Lung microvascular endothelial cell (primary cell): ENCODE results near the gene OGT. TPM values are rescaled to one million over a fixed set of nuclear protein-coding genes. Genes with fewer than 3 reads are reported as not detected.
"Not testable (repeated sequence)": the region's sequence is repeated elsewhere in the genome, so short reads cannot be mapped to it uniquely, and the experiment has no call there.

Source experiments
- DNase-seq, 2 donors: peaks; one replicate each; pipeline versions ENCODE4 v3.0.0 to v3.0.0-alpha.2; 2010; ENCODE audit warnings: low read depth in 2 of 2
- total RNA-seq: library from RNA; depleted of rRNA; stranded (reverse); fragments of >200 nt; gene quantifications from 2 replicates; pipeline ENCODE4 v1.2.1, GENCODE V29; 2014

Gene OGT
- total RNA-seq, 1 donor from 2014 or later, result 83.1 TPM

DNA sequence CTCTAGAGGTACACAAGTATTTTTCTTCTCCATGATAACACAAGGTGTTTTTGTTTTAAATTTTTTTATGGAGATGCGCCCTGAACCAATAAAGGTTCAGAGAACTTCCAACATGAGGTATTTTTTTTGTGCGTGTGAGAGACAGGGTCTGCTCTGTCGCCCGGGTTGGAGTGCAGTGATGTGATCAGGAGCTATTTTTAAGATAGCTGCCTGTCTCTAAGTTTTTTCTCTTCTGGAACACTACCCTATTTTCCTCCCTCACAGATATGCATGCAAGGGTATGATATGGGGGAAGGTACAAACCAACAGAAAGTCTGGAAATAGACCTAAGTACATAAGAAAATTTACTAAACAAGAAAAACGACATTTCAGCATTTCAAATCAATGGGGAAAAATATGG is 48.3 kb downstream of the OGT start:
- no peak for DNase-seq

DNA sequence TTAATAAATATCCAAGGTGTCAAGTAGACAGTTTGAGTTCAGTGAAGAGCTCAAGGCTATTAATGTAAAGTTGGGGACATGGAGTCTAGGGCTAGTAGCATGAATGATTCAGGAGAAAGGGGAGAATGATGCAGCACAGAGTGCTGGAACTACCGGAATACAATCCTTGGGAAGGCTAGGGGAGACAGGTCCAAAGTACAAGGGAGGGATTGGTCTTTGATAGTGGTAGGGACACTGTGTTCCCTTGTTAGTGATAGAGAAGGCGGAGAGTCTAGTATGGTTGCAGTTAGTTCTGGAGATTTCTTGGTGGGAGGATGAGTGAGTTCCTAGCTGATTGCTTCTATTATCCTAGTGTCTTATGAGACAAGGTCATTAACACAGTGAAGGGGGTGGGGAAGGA is 54.0 kb downstream of the OGT start:
- DNase-seq, result no peak

DNA sequence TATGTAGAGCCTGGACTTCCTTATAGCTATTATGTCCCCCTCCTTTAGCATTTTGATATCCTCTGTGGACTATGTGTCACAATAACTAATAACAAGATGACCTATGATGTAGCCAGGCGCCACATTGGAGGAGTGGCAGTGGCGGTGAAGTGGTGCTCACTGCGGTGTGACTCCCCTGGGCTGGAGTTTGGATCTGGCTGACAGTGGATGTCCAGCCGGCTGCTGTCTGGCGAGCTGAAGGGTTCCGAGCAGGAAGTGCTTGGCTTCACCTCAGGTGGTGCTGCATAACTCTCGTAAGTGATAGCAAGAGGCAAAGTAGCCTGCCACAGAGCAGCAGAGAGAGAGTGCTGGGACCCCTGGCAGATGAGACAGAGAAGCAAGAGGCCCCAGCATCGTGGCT is 60.3 kb downstream of the OGT start:
- DNase-seq, result not testable (repeated sequence)

DNA sequence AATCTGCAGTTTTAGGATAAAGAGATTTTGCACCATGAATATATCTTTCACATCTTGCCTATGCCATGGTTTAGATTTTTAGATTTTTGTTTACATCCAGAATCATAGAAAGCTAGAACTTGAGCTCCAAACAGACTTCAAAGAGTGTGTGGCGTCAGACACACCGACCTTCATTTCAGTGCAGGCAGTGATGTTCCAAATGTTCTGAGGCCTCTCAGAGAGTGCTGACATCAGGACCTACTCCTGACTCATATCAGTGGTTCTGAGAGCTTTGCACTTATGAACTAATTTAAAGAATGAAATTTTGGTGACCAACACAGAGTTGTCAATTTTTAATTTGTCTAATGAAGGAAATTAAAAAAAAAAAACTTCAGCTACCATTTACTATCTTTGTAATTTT is 67.1 kb downstream of the OGT start:
- no peak for DNase-seq

DNA sequence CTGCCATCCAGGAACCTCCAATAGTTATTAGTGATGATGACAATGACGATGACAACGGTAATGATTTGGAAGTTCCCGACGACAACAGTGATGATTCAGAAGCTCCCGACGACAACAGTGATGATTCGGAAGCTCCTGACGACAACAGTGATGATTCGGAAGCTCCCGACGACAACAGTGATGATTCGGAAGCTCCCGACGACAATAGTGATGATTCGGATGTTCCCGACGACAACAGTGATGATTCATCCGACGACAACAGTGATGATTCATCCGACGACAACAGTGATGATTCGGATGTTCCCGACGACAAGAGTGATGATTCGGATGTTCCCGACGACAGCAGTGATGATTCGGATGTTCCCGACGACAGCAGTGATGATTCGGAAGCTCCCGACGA is 70.7 kb downstream of the OGT start:
- DNase-seq, result no peak

DNA sequence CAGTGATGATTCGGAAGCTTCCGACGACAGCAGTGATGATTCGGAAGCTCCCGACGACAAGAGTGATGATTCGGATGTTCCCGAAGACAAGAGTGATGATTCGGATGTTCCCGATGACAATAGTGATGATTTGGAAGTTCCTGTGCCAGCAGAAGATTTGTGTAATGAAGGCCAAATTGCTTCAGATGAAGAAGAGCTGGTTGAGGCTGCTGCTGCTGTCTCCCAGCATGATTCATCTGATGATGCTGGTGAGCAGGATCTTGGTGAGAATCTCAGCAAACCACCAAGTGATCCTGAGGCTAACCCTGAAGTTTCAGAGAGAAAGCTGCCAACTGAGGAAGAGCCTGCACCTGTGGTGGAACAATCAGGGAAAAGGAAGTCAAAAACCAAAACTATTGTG is 71.2 kb downstream of the OGT start:
- peak in 1 of 2 donors; percentile 41 for DNase-seq

DNA sequence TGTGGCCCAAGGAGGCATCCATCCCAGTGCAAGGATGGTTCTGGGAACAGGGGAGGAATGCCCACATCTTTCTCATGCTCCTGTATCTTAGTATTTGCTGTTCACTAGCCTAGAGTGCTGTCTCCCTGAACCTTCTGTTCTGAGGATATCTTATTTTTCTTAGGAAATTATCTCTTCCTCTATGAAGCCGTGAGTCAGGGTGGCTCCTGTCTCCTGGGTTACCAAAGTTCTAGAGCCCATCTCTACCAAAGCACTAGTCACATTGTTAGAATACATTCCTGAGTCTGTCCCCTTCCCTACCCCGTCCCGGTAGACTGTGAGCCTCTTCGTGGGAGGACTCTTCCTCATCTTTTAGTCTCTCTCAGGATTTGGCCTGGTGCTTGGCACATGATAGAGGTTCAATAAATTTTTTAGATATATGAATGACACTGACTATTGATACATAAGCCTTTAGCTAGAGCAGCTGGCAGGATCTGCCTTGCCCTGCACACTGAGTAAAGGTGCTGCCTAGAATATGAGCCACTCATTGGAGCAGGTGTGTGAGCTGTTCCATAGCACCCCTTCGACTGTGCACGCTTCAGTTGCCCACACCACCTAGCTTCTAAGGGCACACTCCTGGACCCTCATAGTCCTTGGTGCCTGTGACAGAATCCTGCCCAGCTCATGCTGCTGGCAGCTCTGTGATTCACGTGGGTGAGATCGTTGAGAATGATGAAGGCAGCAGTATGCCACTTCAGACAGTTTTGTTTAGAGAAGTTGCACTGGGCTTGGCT is 72.1 kb downstream of the OGT start:
- DNase-seq, result peak in 1 of 2 donors; percentile 53

DNA sequence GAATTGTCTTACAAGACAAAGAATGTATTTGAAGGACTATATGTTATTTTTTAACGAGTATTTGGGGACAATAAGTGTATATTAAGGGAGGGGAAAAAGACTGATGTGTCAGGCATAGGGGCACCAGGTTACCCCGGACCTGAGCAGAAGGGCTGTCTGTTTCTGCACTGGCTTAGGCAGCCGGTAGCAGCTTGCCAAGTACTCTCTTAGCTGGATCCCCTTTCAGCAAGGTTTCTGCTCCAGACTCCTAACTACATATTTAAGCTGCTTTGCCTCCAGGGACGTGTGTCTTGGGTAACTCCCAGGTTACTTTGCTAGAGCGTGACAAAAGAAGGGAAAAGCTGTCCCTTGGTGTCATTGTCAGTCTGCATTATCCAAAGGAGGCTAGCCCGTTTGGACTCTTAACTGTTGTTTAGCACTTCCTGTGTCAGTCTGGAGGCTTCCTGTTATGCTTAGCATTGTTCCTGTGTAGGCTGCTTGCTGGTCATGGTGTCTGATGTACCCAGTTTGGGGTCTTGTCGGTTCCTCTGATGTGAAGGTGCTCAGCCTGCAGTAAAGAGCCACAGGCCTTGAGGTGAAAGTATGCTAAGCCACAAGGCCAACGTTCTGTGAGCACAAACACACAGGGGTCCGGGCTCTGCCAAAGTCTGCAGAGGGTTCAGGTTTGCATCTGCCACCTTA is 73.8 kb downstream of the OGT start:
- DNase-seq, result peak; percentile 20 to 50

DNA sequence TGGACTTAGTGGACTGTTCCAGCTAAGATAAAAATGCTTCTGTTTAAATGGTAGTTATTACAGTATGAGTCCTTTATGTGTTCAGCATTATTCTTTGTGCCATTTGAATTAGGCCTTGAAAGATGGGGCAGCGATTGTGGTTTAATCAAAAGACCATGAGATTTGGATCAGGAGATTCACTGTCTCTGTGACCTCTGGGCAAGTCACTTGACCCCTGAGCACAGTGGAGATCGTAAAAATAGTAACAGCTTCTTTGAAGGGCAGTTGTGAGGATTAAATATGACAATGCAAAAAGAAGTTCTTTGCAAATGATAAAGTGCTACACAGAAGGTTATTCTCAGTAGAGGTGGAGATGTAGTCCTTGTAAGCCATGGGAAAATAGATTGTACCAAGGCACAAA is 74.6 kb downstream of the OGT start:
- no peak for DNase-seq

DNA sequence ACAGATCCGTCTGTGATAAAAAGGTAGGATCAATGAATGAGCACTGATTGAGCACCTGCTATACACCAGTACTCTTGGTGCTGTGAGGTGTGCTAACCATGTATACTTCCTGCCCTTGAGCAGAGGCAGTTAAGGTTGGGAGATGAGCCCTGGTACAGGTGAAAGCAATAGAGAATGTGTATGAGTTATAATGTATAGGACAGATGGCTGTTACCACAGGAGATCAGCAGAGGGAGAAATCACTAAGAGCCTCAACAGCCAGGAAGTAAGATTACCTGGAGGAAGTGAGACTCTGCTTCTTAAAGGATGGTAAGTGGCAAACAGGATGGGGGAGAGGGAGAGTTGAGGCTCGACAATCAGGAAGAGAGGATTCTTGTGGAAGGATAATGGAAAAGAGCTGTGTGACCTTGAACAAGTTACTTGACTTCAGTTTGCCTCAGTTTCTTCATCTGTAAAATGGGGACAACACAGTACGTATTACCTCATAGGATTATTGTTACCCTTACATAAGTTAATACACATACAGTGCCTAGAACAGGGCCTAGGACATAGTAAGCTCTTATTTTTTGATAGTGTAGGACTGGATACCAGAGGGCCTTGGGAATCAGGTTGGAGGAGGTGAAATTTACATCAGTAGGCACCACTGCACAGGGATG is 76.3 kb downstream of the OGT start:
- no peak for DNase-seq

DNA sequence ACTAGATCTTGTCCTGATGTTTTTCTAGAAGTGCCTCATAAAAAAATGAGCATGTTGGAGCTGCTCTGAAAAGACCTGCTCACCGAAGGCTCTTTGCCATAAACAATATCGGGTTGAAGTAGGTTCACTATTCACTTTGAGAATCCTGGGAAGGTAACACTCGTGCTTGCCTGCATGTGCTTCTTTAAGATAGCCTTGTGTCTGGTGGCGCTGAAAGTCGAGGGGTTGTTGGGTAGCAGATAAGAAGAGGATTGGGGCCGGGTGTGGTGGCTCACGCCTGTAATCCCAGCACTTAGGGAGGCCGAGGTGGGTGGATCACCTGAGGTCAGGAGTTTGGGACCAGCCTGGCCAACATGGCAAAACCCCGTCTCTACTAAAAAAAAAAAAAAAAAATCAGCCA is 78.8 kb downstream of the OGT start:
- DNase-seq, result not testable (repeated sequence)

DNA sequence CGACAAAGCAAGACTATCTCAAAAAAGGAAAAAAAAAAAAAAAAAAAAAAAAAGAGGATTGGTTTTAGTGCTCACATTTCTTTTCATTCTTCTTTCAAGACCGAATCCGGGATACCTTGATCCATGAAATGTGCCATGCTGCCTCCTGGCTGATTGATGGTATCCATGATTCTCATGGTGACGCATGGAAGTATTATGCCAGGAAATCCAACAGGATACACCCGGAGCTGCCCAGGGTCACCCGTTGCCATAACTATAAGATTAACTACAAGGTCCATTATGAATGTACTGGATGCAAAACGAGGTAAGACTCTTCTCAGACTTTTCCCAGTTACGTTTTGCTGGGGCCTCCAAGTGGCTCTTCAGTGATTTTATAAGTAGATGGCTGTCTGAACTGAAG is 79.4 kb downstream of the OGT start:
- peak; percentile 58 to 88 for DNase-seq

DNA sequence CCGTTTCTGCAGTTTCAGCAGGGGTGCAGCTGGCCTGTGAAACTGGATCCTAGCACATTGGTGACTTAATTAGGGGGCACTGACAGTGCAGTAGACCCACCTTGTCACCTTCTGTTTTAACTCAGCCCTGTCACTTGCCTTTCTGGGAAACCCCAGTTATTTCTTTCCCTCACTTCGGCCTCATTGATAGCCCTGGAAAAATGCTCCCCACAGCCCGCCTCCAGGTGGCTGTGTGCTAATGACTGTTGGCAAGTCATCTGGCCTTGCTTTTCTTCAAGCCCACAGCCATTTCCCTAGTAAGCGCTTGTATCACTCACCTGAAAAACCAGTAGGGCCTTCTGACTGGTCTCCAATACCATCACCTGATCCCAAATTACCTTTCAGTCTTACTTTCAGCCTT is 82.2 kb downstream of the OGT start:
- DNase-seq, result no peak

DNA sequence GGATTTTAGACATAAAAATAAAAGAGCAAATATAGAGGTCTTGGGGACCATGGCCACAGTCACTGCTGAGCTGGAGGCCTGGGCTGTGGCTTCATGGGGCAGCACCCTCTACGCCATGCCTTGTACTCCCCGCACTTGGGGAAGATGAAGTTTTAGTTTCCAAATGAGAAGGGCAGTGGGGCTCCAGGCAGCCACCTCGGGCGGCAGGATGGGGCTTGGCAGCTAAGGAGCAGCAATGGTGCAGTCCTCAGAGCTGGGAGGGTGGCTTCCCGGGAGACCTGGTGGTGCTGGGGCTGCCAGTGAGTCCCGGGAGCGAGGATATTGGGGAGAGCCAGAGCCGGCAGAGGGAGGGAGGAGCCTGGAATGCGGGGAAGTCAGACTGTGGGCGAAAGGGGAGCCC is 83.0 kb downstream of the OGT start:
- no peak for DNase-seq

DNA sequence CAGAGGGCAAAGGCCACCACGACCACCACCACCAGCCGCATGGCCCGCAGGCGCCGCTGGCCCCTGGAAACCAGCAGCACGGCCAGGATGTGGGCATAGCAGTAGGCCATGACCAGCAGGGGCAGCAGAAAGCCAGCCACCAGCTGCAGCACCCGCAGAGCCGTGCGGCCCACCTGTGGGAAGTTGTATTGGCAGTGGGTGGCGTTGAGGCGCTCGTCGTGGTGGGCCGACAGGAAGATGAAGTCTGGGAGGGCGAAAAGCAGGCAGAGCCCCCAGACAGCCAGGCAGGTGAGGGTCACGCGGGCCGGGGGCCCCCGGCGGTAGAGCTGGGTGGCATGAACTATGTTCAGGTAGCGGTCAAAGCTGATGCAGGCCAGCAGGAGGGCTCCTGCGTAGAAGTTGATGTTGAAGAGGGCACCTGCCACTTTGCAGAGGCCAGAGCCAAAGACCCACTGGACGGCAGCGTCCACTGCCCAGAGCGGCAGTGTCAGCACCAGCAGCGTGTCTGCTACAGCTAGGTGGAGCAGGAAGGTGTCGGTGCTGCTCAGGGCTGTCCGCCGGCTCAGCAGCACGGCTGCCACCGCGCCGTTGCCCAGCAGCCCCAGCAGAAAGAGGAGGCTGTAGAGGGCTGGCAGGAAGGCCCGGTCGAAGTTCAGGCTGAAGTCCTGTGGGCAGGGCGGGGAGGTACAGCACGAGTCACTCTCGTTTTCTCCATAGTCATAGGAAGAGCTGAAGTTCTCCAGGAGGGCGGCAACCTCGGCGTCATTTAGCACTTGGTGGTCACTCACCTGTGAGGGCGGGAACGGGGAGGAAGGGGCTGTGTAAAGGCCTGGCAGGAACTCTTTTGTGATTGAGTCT is 84.0 kb downstream of the OGT start:
- DNase-seq, result peak in 1 of 2 donors; percentile 8

DNA sequence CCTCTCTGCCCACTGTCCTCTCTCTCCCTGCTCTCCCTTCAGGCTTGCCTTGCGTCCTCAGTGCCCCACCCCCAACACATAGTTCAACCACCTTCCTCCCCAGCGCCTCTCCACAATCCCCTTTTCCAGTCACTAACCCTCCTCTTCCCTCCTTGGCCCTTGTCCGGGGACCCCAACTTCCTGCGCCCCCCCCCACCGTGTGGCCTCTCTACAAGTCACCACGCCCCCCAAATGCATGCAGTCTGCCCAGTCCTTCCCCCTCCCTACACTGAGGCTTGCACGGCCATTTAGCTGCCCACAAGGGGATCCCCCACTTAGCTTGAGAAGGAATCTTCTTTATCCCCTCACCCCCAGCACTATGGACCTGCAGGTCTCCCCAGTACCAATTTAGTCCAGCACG is 84.8 kb downstream of the OGT start:
- DNase-seq, result no peak

DNA sequence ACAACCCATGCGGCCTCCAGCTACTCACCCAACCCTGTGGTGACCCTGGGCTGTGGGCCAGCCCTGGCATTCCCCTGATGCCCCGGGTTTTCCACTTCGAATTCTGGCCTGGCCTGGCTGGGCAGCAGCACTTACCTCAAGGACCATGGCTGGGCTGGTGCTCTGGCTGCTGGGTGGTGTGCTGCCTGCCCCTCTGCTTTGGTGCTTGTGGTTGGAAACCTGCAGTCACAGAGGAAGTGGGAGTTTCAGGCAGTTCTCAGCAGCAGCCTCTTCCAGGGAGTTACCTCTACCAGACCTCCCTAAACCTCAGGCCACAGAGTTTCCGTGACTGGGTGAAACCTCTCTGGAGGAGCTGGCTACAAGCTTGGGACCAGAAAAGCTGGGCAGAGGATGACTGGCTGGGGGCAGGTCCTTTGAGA is 85.4 kb downstream of the OGT start, which contains the start of gene CXCR3:
Gene CXCR3 (minus strand): TSS at position 209 of the 419 bp plus-strand sequence. CDS start 62 bp downstream, at position 147.
- no peak for DNase-seq

DNA sequence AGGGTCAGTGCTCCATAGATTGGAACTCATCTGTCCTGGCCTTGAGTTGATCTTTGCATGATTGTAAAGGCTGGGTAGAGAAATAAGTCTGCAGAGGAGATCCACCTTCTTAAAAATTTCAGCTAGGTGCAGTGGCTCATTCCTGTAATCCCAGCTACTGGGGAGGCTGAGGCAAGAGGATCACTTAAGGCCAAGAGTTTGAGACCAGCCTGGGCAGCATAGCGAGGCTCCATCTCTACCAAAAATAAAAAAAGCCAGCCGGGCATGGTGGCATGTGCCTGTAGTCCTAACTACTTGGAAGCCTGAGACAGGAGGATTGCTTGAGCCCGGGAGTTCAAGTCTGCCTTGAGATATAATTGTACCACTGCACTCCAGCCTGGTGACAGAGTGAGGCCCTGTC is 85.9 kb downstream of the OGT start:
- DNase-seq, result no peak

DNA sequence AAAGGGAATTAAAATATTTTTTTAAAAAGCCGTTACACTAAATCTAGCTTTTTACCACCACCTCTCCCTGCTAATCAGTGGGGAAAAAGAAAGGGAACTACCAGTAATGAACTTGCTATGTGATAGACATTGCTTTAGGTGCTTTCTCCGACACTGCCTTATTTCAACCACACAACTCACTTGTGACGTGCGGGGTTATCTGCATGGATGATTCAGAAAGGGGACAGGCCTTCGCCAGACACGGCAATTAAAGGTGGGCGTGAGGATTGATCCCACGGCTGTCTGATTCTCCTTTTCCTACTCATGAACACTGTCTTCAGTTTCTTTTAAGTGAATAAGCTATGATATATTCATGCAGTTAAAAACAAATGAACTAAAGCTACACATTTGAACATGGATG is 86.3 kb downstream of the OGT start:
- no peak for DNase-seq

DNA sequence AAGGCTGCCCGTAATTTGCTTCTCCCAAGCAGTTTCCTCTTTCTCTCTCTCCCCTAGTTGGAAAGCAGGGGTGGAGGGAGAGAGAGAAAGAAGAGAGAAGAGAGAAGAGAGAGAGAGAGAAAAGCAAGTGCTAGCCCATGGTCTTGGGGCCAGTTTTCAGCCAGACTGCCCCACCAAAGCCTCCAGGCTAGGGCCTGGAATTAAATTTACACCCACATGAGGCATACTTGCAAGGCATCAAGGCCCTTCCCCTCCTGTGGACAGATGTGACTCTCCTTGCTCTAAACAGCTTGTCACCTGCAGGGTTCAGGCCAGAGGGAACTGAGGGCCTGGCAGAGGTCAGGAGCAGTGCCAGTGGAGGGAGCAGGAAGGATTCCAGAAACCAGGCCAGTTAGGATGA is 87.1 kb downstream of the OGT start:
- no peak for DNase-seq

DNA sequence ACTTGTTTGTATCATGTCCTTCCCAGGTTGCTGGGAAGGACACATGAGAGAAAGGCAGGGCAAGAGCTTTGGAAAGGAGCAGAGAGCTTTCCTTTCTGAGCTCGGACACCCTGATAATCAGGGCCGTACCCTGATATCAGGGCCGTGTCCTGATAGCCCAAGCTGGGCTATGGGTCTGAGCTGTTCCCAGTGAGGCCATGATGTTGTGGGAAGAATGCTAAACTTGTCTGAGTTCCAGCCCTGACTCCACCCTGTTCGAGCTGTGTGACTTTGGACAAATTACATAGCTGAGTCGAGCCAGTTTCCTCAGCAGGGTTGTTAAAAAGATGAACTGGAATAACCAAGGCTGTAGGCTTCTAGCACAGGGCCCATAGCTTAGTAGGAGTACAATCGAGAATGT is 88.7 kb downstream of the OGT start:
- DNase-seq, result no peak
